CD14-positive monocyte (primary cell): Measurements from ENCODE around the gene CITED1. TPM values are rescaled to one million over a fixed set of nuclear protein-coding genes. Genes with fewer than 3 reads are reported as not detected.

Experiments
- DNase-seq, 3 donors: peaks; one replicate each; pipeline ENCODE4 v3.0.0-alpha.2; 2011 to 2022
- H2AFZ ChIP-seq: 2 replicates; pipeline ENCODE4 v1.6.0; 2012; ENCODE audit warnings: mild to moderate bottlenecking, low read depth, low read length, inconsistent platforms; ENCODE audit not compliant: insufficient read depth, poor library complexity, severe bottlenecking
- H3K27ac ChIP-seq, 2 donors: 1 replicate in 1 of 2; 2 replicates in 1 of 2; pipeline ENCODE4 v1.5.1; 2012 to 2013; ENCODE audit warnings: low read length in 2 of 2, control low read depth in 1 of 2, inconsistent platforms in 1 of 2, low read depth in 1 of 2, mild to moderate bottlenecking in 1 of 2
- H3K27me3 ChIP-seq, 2 donors: one replicate each; pipeline versions ENCODE4 v1.6.0 to v1.6.1; 2011 to 2013; ENCODE audit warnings: low read length in 2 of 2; ENCODE audit not compliant: control insufficient read depth in 2 of 2, insufficient read depth in 2 of 2
- H3K36me3 ChIP-seq, 2 donors: replicated peaks in 1 of 2; 1 replicate in 1 of 2; 2 replicates in 1 of 2; pipeline versions ENCODE4 v1.5.1 to v1.6.1; 2012 to 2013; ENCODE audit warnings: low read length in 2 of 2, control low read depth in 1 of 2, inconsistent platforms in 1 of 2, mild to moderate bottlenecking in 1 of 2; ENCODE audit not compliant: insufficient read depth in 2 of 2, control insufficient read depth in 1 of 2
- H3K4me1 ChIP-seq, 2 donors: 1 replicate in 1 of 2; 2 replicates in 1 of 2; pipeline versions ENCODE4 v1.5.1 to v1.6.1; 2012 to 2013; ENCODE audit warnings: low read length in 2 of 2, control low read depth in 1 of 2, inconsistent platforms in 1 of 2, mild to moderate bottlenecking in 1 of 2, moderate library complexity in 1 of 2; ENCODE audit not compliant: insufficient read depth in 2 of 2, control insufficient read depth in 1 of 2
- H3K4me2 ChIP-seq: replicated peaks from 2 replicates; pipeline ENCODE3; 2012; ENCODE audit warnings: low read length, moderate library complexity, mild to moderate bottlenecking; ENCODE audit not compliant: poor library complexity, severe bottlenecking; ENCODE audit errors: extremely low read depth
- H3K4me3 ChIP-seq, 3 experiments: fragments of 200-600 bp in 1 of 3; sonication (generic) in 1 of 3; replicated peaks in 1 of 3; 1 replicate in 2 of 3; 2 replicates in 1 of 3; pipeline ENCODE4 v1.5.1; 2011 to 2013; ENCODE audit warnings: low read length in 3 of 3, mild to moderate bottlenecking in 3 of 3, control low read depth in 2 of 3, low read depth in 2 of 3, inconsistent platforms in 1 of 3, moderate library complexity in 1 of 3
- H3K79me2 ChIP-seq: 2 replicates; pipeline ENCODE4 v1.6.0; 2012; ENCODE audit warnings: mild to moderate bottlenecking, control low read depth, inconsistent platforms, low read length, moderate library complexity; ENCODE audit not compliant: insufficient read depth
- H3K9ac ChIP-seq: 2 replicates; pipeline ENCODE4 v1.6.0; 2017; ENCODE audit warnings: low read length, mild to moderate bottlenecking; ENCODE audit not compliant: insufficient read depth, poor library complexity, severe bottlenecking
- H3K9me3 ChIP-seq, 2 donors: replicated peaks in 1 of 2; 1 replicate in 1 of 2; 2 replicates in 1 of 2; pipeline versions ENCODE4 v1.5.1 to v1.6.1; 2012 to 2013; ENCODE audit warnings: low read length in 2 of 2, control low read depth in 1 of 2; ENCODE audit not compliant: control insufficient read depth in 1 of 2, insufficient read depth in 1 of 2
- H4K20me1 ChIP-seq: 2 replicates; pipeline ENCODE4 v1.6.0; 2012; ENCODE audit warnings: mild to moderate bottlenecking, low read length, control low read depth, moderate library complexity; ENCODE audit not compliant: insufficient read depth
- H3K27ac Mint-ChIP-seq, 7 donors: one replicate each; pipeline ENCODE4 v1.8.0; 2020; ENCODE audit warnings: mild to moderate bottlenecking in 7 of 7, mixed read lengths in 7 of 7, moderate library complexity in 6 of 7, inconsistent platforms in 2 of 7
- H3K27me3 Mint-ChIP-seq, 3 donors: one replicate each; pipeline ENCODE4 v1.8.0; 2021 to 2022; ENCODE audit warnings: low read depth in 3 of 3, mild to moderate bottlenecking in 3 of 3, mixed read lengths in 3 of 3, moderate library complexity in 3 of 3, inconsistent platforms in 1 of 3
- H3K36me3 Mint-ChIP-seq, 2 donors: one replicate each; pipeline ENCODE4 v1.8.0; 2020; ENCODE audit warnings: mixed read lengths in 2 of 2, inconsistent platforms in 1 of 2, mild to moderate bottlenecking in 1 of 2
- H3K4me1 Mint-ChIP-seq: one replicate; pipeline ENCODE4 v1.8.0; 2020; ENCODE audit warnings: mild to moderate bottlenecking, mixed read lengths
- H3K4me3 Mint-ChIP-seq, 2 donors: one replicate each; pipeline ENCODE4 v1.8.0; 2020; ENCODE audit warnings: mild to moderate bottlenecking in 2 of 2, mixed read lengths in 2 of 2, moderate library complexity in 1 of 2
- H3K9me3 Mint-ChIP-seq, 7 donors: one replicate each; pipeline ENCODE4 v1.8.0; 2020 to 2022; ENCODE audit warnings: mixed read lengths in 7 of 7, mild to moderate bottlenecking in 6 of 7, moderate library complexity in 6 of 7, inconsistent platforms in 2 of 7
- CTCF ChIP-seq: fragments of 200-600 bp; IDR thresholded peaks from one replicate; pipeline ENCODE4 v1.8.0; 2022; ENCODE audit warnings: antibody characterized with exemption, mild to moderate bottlenecking
- WGBS: methylation state at CpG from one replicate; pipeline ENCODE4 v1.1.5; 2013; ENCODE audit warnings: missing lambda C conversion rate; ENCODE audit not compliant: insufficient coverage; 5-methylcytosine and 5-hydroxymethylcytosine counted together
- intact Hi-C, 2 donors: fragments of 100-400 bp; cut with micrococcal nuclease; formaldehyde crosslinking; loops; one replicate each; pipeline versions ENCODE4 v1.15.0 to v1.15.1; 2023
- polyA plus RNA-seq, 3 donors: library from polyadenylated mRNA; depleted of rRNA in 1 of 3; unstranded in 2 of 3; stranded (reverse) in 1 of 3; fragments of 300-500 nt in 2 of 3; fragments of >200 nt in 1 of 3; fragmentation: Illumina TruSeq in 2 of 3; gene quantifications; 1 replicate in 2 of 3; 2 replicates in 1 of 3; pipeline ENCODE4 v1.2.3, GENCODE V29; 2012 to 2021

CITED1 gene
- polyA plus RNA-seq, 3 donors = 0.36 TPM; not detected in 2

- Mint-ChIP-seq H3K4me3 (no peak overlapping the region), H3K27ac (no peak overlapping the region), H3K36me3 (peaks cover 0 to 5% of the 10 kb centered on the region in 2 donors), H3K27me3 (peaks cover 25 to 55% (median 41%) of the 10 kb centered on the region in 3 donors), H3K9me3 (peaks cover 0 to 3% (median 0%) of the 10 kb centered on the region in 7 donors), H3K4me1 (no peaks in the 10 kb centered on the region)
- intact Hi-C loops = no loop called here
- Histone ChIP-seq H4K20me1 (no peaks in the 10 kb centered on the region), H3K27me3 (peaks cover 18 to 21% of the 10 kb centered on the region in 2 donors), H2AFZ (no peak overlapping the region), H3K27ac (no peak overlapping the region), H3K4me2 (no peak overlapping the region), H3K4me1 (no peaks in the 10 kb centered on the region), H3K9me3 (peaks cover 0 to 6% of the 10 kb centered on the region in 2 donors), H3K9ac (no peak overlapping the region), H3K4me3 (no peak overlapping the region), H3K79me2 (no peaks in the 10 kb centered on the region), H3K36me3 (no peaks in the 10 kb centered on the region)
- DNase-seq = peak in 1 of 3 donors; percentile 12
- peak; percentile 32 for TF ChIP-seq CTCF
- WGBS = 80% methylated on average over 1 of the region's 4 CpGs
These were observed 7.6 kb downstream of the CITED1 start for GRCh38 chrX:72297953-72298730.

GRCh38 chrX:72296991-72297390 is 8.7 kb downstream of the CITED1 start:
- H3K27ac ChIP-seq = no peak overlapping the region
- H3K4me3 Mint-ChIP-seq = no peak overlapping the region
- H3K27me3 Mint-ChIP-seq = peaks cover 18 to 54% (median 35%) of the 10 kb centered on the region in 3 donors
- H4K20me1 ChIP-seq = no peaks in the 10 kb centered on the region
- intact Hi-C loops = no loop called here
- H3K9me3 Mint-ChIP-seq = peaks cover 0 to 6% (median 2%) of the 10 kb centered on the region in 7 donors
- no peak overlapping the region for H3K4me2 ChIP-seq
- no peak overlapping the region for H3K9ac ChIP-seq
- H3K27me3 ChIP-seq = peaks cover 10 to 12% of the 10 kb centered on the region in 2 donors
- no peak overlapping the region for H3K27ac Mint-ChIP-seq
- WGBS = no CpG with 5 or more reads among the region's 1 CpG
- no peaks in the 10 kb centered on the region for H3K4me1 ChIP-seq
- no peaks in the 10 kb centered on the region for H3K9me3 ChIP-seq
- no peak for TF ChIP-seq CTCF
- H3K36me3 Mint-ChIP-seq = no peaks in the 10 kb centered on the region
- H3K4me3 ChIP-seq = no peak overlapping the region
- DNase-seq = no peak
- no peaks in the 10 kb centered on the region for H3K79me2 ChIP-seq
- H3K4me1 Mint-ChIP-seq = no peaks in the 10 kb centered on the region
- H2AFZ ChIP-seq = no peak overlapping the region
- H3K36me3 ChIP-seq = no peaks in the 10 kb centered on the region
